ENCODE measurements around the gene MAGI1. TPM values are rescaled to one million over a fixed set of nuclear protein-coding genes. Genes with fewer than 3 reads are reported as not detected.

The MAGI1 gene
- polyA plus RNA-seq, 1 of the 3 experiments (the other 2 are of a cell fraction), result 10.3 TPM

DNA sequence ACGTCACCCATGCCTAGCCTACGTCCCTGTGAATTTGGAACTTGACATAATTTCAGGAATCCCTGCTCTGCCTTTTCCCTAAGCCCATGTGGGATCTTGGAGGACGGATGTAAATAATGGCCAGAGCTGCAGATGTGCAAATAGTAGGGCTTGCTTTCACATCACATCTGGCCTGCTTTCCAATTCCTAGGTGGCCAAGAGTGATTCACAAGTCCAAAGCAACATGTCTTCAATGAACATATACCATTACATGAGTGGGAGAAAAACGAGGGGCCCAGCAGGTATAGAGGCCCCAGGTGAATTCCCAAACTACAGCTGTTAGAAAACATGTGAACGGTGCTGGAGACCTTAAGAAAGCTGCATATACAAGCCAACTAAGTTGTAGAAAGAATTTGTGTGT lies 214.6 kb downstream of the MAGI1 start:
- 0 out of 4 replicates have a peak, but pooled peaks cover 0 to 4% of the 10 kb centered on the region in 2 experiments for H3K4me1 ChIP-seq (ENCODE audit: control insufficient read depth in 1 of 2, insufficient read depth in 2 of 2, low read depth in 1 of 2, low read length in 1 of 2)
- H3K9ac ChIP-seq, result no peak overlapping the region
- DNase-seq, result no peak
- H3K4me2 ChIP-seq, result no peak overlapping the region
- H3F3A ChIP-seq (replicated peaks; ENCODE audit: insufficient read depth), result no peaks in the 10 kb centered on the region
- no peak overlapping the region for H2AFZ ChIP-seq (ENCODE audit: low read depth)
- ChIA-PET CTCF (interaction anchor here (0.5 kb wide), 1 partner anchor 619 kb away, joined by 3 read pairs; no protein-coding TSS in a partner anchor), POLR2A (no interaction called here)
- peaks cover 39% of the 10 kb centered on the region; the same call in 1 of the 2 replicates for H3K79me2 ChIP-seq (ENCODE audit: insufficient read depth)
- no peak overlapping the region for H3K4me3 ChIP-seq (ENCODE audit: low read depth in 2 of 2, low read length in 1 of 2)
- no peaks in the 10 kb centered on the region for H3K27me3 ChIP-seq (ENCODE audit: insufficient read depth)
- TF ChIP-seq MXI1 (IDR thresholded peaks at IDR 0.05; ENCODE audit: low read depth, low read length) (no peak), GABPA (IDR thresholded peaks at IDR 0.05; ENCODE audit: low read depth) (no peak), EP300 (IDR thresholded peaks at IDR 0.05; ENCODE audit: borderline replicate concordance in 1 of 2, low read depth in 1 of 2, low read length in 1 of 2) (no peak), TCF12 (IDR thresholded peaks at IDR 0.05) (no peak)
- TF ChIP-seq, protein P1, sequence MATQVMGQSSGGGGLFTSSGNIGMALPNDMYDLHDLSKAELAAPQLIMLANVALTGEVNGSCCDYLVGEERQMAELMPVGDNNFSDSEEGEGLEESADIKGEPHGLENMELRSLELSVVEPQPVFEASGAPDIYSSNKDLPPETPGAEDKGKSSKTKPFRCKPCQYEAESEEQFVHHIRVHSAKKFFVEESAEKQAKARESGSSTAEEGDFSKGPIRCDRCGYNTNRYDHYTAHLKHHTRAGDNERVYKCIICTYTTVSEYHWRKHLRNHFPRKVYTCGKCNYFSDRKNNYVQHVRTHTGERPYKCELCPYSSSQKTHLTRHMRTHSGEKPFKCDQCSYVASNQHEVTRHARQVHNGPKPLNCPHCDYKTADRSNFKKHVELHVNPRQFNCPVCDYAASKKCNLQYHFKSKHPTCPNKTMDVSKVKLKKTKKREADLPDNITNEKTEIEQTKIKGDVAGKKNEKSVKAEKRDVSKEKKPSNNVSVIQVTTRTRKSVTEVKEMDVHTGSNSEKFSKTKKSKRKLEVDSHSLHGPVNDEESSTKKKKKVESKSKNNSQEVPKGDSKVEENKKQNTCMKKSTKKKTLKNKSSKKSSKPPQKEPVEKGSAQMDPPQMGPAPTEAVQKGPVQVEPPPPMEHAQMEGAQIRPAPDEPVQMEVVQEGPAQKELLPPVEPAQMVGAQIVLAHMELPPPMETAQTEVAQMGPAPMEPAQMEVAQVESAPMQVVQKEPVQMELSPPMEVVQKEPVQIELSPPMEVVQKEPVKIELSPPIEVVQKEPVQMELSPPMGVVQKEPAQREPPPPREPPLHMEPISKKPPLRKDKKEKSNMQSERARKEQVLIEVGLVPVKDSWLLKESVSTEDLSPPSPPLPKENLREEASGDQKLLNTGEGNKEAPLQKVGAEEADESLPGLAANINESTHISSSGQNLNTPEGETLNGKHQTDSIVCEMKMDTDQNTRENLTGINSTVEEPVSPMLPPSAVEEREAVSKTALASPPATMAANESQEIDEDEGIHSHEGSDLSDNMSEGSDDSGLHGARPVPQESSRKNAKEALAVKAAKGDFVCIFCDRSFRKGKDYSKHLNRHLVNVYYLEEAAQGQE (IDR thresholded peaks at IDR 0.05; ENCODE audit: low read depth, low read length), result no peak
- H3K36me3 ChIP-seq (replicated peaks in 1 of 2; ENCODE audit: control insufficient read depth in 1 of 2, insufficient read depth in 2 of 2, low read length in 1 of 2), result no peaks in the 10 kb centered on the region
- H3K27ac ChIP-seq (ENCODE audit: low read depth in 2 of 2, low read length in 1 of 2), result no peak overlapping the region
- no peaks in the 10 kb centered on the region; the same call in 1 of the 2 replicates for H4K20me1 ChIP-seq (ENCODE audit: insufficient read depth)
- WGBS (ENCODE audit: low lambda C conversion rate), result 83% methylated on average over 5 of the region's 5 CpGs
- no peaks in the 10 kb centered on the region for H3K9me3 ChIP-seq
- no peaks in the 10 kb centered on the region for H3K9me2 ChIP-seq

- ChIA-PET POLR2A (no interaction called here), CTCF (no interaction called here)
- Histone ChIP-seq H2AFZ (ENCODE audit: low read depth) (no peak overlapping the region), H3K9ac (no peak overlapping the region), H4K20me1 (ENCODE audit: insufficient read depth) (no peaks in the 10 kb centered on the region; the same call in 1 of the 2 replicates), H3K36me3 (replicated peaks in 1 of 2; ENCODE audit: control insufficient read depth in 1 of 2, insufficient read depth in 2 of 2, low read length in 1 of 2) (no peaks in the 10 kb centered on the region), H3K9me2 (no peaks in the 10 kb centered on the region), H3K4me2 (no peak overlapping the region), H3K4me1 (ENCODE audit: control insufficient read depth in 1 of 2, insufficient read depth in 2 of 2, low read depth in 1 of 2, low read length in 1 of 2) (no peaks in the 10 kb centered on the region), H3K27me3 (ENCODE audit: insufficient read depth) (no peaks in the 10 kb centered on the region), H3K79me2 (ENCODE audit: insufficient read depth) (peaks cover 23% of the 10 kb centered on the region; the same call in 1 of the 2 replicates), H3K27ac (ENCODE audit: low read depth in 2 of 2, low read length in 1 of 2) (no peak overlapping the region), H3F3A (replicated peaks; ENCODE audit: insufficient read depth) (no peaks in the 10 kb centered on the region), H3K9me3 (no peaks in the 10 kb centered on the region), H3K4me3 (ENCODE audit: low read depth in 2 of 2, low read length in 1 of 2) (no peak overlapping the region)
- WGBS (ENCODE audit: low lambda C conversion rate), result 86% methylated on average over 1 of the region's 1 CpG
- TF ChIP-seq, protein P2, sequence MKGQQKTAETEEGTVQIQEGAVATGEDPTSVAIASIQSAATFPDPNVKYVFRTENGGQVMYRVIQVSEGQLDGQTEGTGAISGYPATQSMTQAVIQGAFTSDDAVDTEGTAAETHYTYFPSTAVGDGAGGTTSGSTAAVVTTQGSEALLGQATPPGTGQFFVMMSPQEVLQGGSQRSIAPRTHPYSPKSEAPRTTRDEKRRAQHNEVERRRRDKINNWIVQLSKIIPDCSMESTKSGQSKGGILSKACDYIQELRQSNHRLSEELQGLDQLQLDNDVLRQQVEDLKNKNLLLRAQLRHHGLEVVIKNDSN (IDR thresholded peaks at IDR 0.05; ENCODE audit: borderline replicate concordance, low read depth), result no peak
- TF ChIP-seq, protein P3, sequence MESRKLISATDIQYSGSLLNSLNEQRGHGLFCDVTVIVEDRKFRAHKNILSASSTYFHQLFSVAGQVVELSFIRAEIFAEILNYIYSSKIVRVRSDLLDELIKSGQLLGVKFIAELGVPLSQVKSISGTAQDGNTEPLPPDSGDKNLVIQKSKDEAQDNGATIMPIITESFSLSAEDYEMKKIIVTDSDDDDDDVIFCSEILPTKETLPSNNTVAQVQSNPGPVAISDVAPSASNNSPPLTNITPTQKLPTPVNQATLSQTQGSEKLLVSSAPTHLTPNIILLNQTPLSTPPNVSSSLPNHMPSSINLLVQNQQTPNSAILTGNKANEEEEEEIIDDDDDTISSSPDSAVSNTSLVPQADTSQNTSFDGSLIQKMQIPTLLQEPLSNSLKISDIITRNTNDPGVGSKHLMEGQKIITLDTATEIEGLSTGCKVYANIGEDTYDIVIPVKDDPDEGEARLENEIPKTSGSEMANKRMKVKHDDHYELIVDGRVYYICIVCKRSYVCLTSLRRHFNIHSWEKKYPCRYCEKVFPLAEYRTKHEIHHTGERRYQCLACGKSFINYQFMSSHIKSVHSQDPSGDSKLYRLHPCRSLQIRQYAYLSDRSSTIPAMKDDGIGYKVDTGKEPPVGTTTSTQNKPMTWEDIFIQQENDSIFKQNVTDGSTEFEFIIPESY (IDR thresholded peaks at IDR 0.05; ENCODE audit: borderline replicate concordance, low read depth), result no peak
- TF ChIP-seq, protein P4, sequence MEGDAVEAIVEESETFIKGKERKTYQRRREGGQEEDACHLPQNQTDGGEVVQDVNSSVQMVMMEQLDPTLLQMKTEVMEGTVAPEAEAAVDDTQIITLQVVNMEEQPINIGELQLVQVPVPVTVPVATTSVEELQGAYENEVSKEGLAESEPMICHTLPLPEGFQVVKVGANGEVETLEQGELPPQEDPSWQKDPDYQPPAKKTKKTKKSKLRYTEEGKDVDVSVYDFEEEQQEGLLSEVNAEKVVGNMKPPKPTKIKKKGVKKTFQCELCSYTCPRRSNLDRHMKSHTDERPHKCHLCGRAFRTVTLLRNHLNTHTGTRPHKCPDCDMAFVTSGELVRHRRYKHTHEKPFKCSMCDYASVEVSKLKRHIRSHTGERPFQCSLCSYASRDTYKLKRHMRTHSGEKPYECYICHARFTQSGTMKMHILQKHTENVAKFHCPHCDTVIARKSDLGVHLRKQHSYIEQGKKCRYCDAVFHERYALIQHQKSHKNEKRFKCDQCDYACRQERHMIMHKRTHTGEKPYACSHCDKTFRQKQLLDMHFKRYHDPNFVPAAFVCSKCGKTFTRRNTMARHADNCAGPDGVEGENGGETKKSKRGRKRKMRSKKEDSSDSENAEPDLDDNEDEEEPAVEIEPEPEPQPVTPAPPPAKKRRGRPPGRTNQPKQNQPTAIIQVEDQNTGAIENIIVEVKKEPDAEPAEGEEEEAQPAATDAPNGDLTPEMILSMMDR (IDR thresholded peaks at IDR 0.05), result no peak
- no peak for DNase-seq
Observed at GRCh38 chr3:65820600-65820999, 218.1 kb downstream of the MAGI1 start.

All from SK-N-SH (cell line).